ENCODE data around the gene RIN3.

RIN3 gene

DNA sequence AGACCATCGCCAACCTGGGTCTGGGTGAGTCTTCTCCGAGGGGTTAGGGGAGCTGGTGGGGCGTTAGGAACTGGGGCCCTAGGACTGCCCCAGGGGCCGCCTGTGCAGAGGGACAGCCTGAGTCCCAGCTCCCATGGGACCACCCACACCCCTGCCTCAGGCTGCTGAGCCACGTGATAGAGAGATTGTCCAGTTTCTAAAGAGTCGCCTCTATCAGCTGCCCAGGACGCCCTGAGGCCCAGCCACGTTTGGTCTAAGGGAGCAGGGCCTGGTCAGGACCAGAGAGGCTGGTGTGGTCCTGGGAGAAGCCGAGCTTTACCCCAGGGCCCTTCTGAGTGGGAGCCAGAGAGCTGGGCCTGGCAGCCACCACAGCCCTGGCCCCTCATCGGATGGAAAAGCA lies 127.7 kb downstream of the RIN3 start:
- DNase-seq (no peak), ATAC-seq (replicated peaks) (no peak)
- Mint-ChIP-seq H3K27me3 (no peaks in the 10 kb centered on the region), H3K27ac (peak overlapping the region in 1 of 2 donors; percentile 84), H3K9me3 (no peaks in the 10 kb centered on the region), H3K4me1 (ENCODE audit: low read depth in 2 of 2) (peaks cover 8 to 24% of the 10 kb centered on the region in 2 donors), H3K4me3 (no peak overlapping the region), H3K36me3 (ENCODE audit: insufficient read depth) (peaks cover 14% of the 10 kb centered on the region)

- H3K27ac Mint-ChIP-seq: peak overlapping the region in 1 of 2 donors; percentile 63
- H3K9me3 Mint-ChIP-seq: no peaks in the 10 kb centered on the region
- no peak for ATAC-seq (replicated peaks)
- H3K36me3 Mint-ChIP-seq (ENCODE audit: insufficient read depth): peaks cover 28% of the 10 kb centered on the region
- H3K4me3 Mint-ChIP-seq: no peak overlapping the region
- H3K27me3 Mint-ChIP-seq: no peaks in the 10 kb centered on the region
- H3K4me1 Mint-ChIP-seq (ENCODE audit: low read depth in 2 of 2): peaks cover 30 to 39% of the 10 kb centered on the region in 2 donors
- DNase-seq: no peak
Observed at GRCh38 chr14:92644171-92644969, 130.8 kb downstream of the RIN3 start.

- peaks cover 28% of the 10 kb centered on the region for H3K36me3 Mint-ChIP-seq (ENCODE audit: insufficient read depth)
- no peaks in the 10 kb centered on the region for H3K9me3 Mint-ChIP-seq
- no peaks in the 10 kb centered on the region for H3K27me3 Mint-ChIP-seq
- H3K4me3 Mint-ChIP-seq: no peak overlapping the region
- ATAC-seq (replicated peaks): no peak
- peaks cover 36 to 44% of the 10 kb centered on the region in 2 donors for H3K4me1 Mint-ChIP-seq (ENCODE audit: low read depth in 2 of 2)
- H3K27ac Mint-ChIP-seq: peak overlapping the region; percentile 20 to 62
- DNase-seq: no peak
Observed at GRCh38 chr14:92644970-92645515, 131.5 kb downstream of the RIN3 start.

DNA sequence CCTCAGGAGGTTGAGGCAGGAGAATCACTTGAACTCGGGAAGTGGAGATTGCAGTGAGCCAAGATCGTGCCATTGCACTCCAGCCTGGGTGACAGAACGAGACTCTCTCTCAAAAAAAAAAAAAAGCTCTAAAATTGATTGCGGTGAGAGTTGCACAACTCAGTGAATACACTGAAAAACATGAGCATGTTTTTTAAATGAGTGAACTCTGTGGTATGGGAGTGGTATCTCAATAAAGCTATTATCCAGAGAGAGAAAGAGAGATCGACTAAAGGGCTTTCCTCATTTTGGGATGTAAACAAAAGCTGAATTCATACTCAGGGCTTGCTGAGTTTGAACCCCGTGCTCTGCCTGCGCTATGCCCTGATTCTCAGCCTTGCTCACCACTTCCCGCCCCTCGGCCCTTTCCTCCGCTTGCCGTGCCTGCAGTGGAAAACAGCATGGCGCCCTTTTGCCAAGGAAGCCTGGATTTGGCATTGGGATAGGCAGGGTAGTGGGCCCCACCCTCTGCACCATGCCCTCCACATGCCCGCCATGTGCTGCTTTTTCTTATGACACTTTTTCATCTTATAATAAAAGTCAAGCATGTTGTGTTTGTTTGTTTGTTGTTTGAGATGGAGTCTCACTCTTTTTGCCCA lies 132.4 kb downstream of the RIN3 start:
- H3K27ac Mint-ChIP-seq: peak overlapping the region; percentile 87 to 97
- H3K36me3 Mint-ChIP-seq (ENCODE audit: insufficient read depth): peaks cover 32% of the 10 kb centered on the region
- H3K4me3 Mint-ChIP-seq: no peak overlapping the region
- H3K27me3 Mint-ChIP-seq: no peaks in the 10 kb centered on the region
- no peak for ATAC-seq (replicated peaks)
- H3K4me1 Mint-ChIP-seq (ENCODE audit: low read depth in 2 of 2): peaks cover 44 to 53% of the 10 kb centered on the region in 2 donors
- DNase-seq: no peak
- H3K9me3 Mint-ChIP-seq: no peaks in the 10 kb centered on the region

- peaks cover 34% of the 10 kb centered on the region for H3K36me3 Mint-ChIP-seq (ENCODE audit: insufficient read depth)
- H3K4me3 Mint-ChIP-seq: no peak overlapping the region
- no peaks in the 10 kb centered on the region for H3K9me3 Mint-ChIP-seq
- H3K27me3 Mint-ChIP-seq: no peaks in the 10 kb centered on the region
- peaks cover 57 to 60% of the 10 kb centered on the region in 2 donors for H3K4me1 Mint-ChIP-seq (ENCODE audit: low read depth in 2 of 2)
- ATAC-seq (replicated peaks) (no peak), DNase-seq (no peak)
- peak overlapping the region; percentile 87 to 97 for H3K27ac Mint-ChIP-seq
Observed at GRCh38 chr14:92646952-92647796, 133.6 kb downstream of the RIN3 start.

DNA sequence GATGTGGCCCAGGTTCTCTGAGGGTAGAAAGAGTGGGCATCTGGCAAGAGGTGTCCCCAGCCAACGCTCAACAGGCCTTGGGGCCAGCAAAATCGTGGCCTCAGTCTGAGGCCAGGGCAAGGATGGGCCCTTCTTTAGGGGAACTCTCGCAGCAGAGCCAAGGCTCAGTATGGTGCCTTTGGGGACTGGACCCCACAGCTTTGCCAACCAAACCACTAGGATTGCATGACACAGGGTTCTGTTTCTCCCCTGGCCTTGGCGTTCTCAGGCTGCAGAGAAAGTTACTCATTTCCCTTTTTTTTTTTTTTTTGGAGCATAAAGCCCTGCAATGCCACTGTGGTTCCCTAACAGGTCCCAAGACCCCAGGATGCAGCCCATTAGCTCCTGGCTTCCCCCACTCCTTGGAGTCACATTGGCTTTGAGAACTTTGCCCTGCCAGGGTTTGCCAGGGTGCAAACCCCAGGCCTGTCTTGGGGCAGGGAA lies 134.3 kb downstream of the RIN3 start:
- Mint-ChIP-seq H3K4me1 (ENCODE audit: low read depth in 2 of 2) (peaks cover 60 to 63% of the 10 kb centered on the region in 2 donors), H3K4me3 (peak overlapping the region in 1 of 2 donors; percentile 11), H3K27me3 (no peaks in the 10 kb centered on the region), H3K36me3 (ENCODE audit: insufficient read depth) (peaks cover 37% of the 10 kb centered on the region), H3K27ac (peak overlapping the region; percentile 97 to 98), H3K9me3 (no peaks in the 10 kb centered on the region)
- DNase-seq: no peak
- ATAC-seq (replicated peaks): no peak

GRCh38 chr14:92649066-92649465 lies 135.5 kb downstream of the RIN3 start:
- Mint-ChIP-seq H3K4me1 (ENCODE audit: low read depth in 2 of 2) (peaks cover 70% of the 10 kb centered on the region in 2 donors), H3K27ac (peak overlapping the region; percentile 97 to 98), H3K36me3 (ENCODE audit: insufficient read depth) (peaks cover 41% of the 10 kb centered on the region), H3K9me3 (no peaks in the 10 kb centered on the region), H3K27me3 (no peaks in the 10 kb centered on the region), H3K4me3 (peak overlapping the region; percentile 3 to 11)
- DNase-seq: no peak
- no peak for ATAC-seq (replicated peaks)

DNA sequence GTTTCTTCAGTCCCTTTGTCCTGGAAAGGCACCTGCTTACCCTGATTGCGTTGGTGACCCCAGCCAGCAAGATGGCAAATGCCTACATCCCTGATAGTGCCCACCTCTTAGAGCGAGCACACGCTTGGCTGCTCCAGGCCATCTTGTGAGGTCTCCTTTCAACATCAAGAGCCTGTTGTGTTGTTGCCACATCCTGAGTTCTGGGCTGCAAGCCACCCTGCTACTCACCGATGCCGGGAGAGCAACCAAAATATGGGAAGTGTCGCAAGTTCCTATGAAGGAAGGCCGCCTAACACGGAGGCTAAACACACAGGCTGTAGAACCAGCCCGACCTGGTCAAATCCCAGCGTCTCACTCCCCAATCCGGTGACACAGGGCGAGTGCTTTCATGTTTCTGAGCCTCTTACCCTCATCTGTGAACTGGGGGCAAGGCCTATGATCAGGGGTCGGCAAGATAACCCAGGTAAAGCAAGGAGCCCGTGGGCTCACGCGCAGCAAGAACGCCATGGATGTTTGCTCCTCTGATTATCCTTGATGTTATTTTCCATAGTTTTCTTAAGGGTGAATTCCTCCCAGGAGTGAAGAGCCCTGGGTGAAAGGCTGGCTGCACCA lies 136.5 kb downstream of the RIN3 start:
- peak overlapping the region; percentile 97 to 98 for H3K27ac Mint-ChIP-seq
- H3K36me3 Mint-ChIP-seq (ENCODE audit: insufficient read depth): peaks cover 42% of the 10 kb centered on the region
- no peaks in the 10 kb centered on the region for H3K9me3 Mint-ChIP-seq
- ATAC-seq (replicated peaks) (no peak), DNase-seq (no peak)
- peak overlapping the region in 1 of 2 donors; percentile 84 for H3K4me3 Mint-ChIP-seq
- H3K4me1 Mint-ChIP-seq (ENCODE audit: low read depth in 2 of 2): peaks cover 71 to 76% of the 10 kb centered on the region in 2 donors
- no peaks in the 10 kb centered on the region for H3K27me3 Mint-ChIP-seq

GRCh38 chr14:92650581-92651105 lies 137.1 kb downstream of the RIN3 start:
- no peaks in the 10 kb centered on the region for H3K9me3 Mint-ChIP-seq
- H3K4me3 Mint-ChIP-seq: peak overlapping the region; percentile 74 to 84
- peak overlapping the region; percentile 97 to 98 for H3K27ac Mint-ChIP-seq
- peaks cover 44% of the 10 kb centered on the region for H3K36me3 Mint-ChIP-seq (ENCODE audit: insufficient read depth)
- H3K4me1 Mint-ChIP-seq (ENCODE audit: low read depth in 2 of 2): peaks cover 74 to 79% of the 10 kb centered on the region in 2 donors
- ATAC-seq (replicated peaks) (no peak), DNase-seq (peak in 1 of 3 experiments; percentile 9)
- H3K27me3 Mint-ChIP-seq: no peaks in the 10 kb centered on the region

DNA sequence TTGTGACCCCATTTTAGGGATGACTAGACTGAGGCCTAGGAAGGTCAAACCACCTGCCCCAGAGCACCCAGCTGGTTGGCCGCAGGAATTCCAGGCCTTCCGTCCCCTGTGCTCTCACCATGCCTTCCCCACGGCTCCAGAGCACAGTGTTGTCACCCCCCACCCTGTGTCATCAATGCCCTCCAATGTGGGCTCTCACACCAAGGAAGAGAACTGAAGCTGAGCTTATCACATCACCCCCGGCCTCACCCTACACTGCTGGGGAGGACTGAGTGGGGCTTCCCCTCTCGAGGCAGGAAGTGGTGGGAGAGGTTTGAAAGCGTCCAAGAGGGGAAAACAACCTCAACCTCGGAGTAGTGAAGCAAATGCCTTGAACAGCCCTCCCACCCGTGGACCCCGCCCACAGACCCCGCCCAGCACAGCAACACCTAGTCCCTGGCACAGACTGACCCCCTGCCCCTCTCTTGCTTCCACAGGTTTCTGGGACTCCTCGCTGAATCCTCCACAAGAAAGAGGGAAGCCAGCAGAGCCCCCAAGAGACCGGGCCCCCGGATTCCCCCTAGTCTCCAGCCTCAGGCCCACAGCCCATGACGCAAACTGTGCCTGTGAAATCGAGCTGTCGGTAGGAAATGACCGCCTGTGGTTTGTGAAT lies 137.7 kb downstream of the RIN3 start:
- peak; percentile 90 for ATAC-seq (replicated peaks)

DNA sequence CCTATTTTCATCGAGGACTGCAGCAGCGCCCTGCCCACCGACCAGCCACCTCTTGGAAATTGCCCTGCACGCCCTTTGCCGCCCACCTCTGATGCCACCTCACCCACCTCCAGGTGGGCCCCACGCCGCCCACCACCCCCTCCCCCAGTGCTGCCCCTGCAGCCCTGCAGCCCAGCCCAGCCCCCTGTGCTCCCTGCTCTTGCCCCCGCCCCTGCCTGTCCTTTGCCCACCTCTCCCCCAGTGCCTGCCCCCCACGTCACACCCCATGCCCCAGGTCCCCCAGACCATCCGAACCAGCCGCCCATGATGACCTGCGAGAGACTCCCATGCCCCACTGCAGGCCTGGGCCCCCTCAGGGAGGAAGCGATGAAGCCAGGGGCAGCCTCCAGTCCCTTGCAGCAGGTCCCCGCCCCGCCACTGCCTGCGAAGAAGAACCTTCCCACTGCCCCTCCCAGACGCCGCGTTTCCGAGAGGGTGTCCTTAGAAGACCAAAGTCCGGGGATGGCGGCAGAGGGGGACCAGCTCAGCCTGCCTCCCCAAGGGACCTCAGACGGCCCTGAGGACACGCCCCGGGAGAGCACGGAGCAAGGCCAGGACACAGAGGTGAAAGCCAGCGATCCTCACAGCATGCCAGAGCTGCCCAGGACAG lies 138.3 kb downstream of the RIN3 start:
- peaks cover 53% of the 10 kb centered on the region for H3K36me3 Mint-ChIP-seq (ENCODE audit: insufficient read depth)
- no peak for ATAC-seq (replicated peaks)
- no peaks in the 10 kb centered on the region for H3K27me3 Mint-ChIP-seq
- peak in 1 of 3 experiments; percentile 18 for DNase-seq
- H3K4me1 Mint-ChIP-seq (ENCODE audit: low read depth in 2 of 2): peaks cover 74 to 79% of the 10 kb centered on the region in 2 donors
- no peaks in the 10 kb centered on the region for H3K9me3 Mint-ChIP-seq
- peak overlapping the region; percentile 74 to 84 for H3K4me3 Mint-ChIP-seq
- peak overlapping the region; percentile 97 to 98 for H3K27ac Mint-ChIP-seq

More for the DNA sequence above, 137.7 kb downstream of the RIN3 start:
- H3K36me3 Mint-ChIP-seq (ENCODE audit: insufficient read depth): peaks cover 50% of the 10 kb centered on the region
- peak overlapping the region; percentile 97 to 98 for H3K27ac Mint-ChIP-seq
- peaks cover 76 to 81% of the 10 kb centered on the region in 2 donors for H3K4me1 Mint-ChIP-seq (ENCODE audit: low read depth in 2 of 2)
- H3K9me3 Mint-ChIP-seq: no peaks in the 10 kb centered on the region
- H3K4me3 Mint-ChIP-seq: peak overlapping the region; percentile 74 to 84
- H3K27me3 Mint-ChIP-seq: no peaks in the 10 kb centered on the region
- peak; percentile 78 to 84 (median 79) for DNase-seq
